Endothelial cell of umbilical vein (primary cell): Measurements from ENCODE around the gene EHMT1. TPM values are rescaled to one million over a fixed set of nuclear protein-coding genes. Genes with fewer than 3 reads are reported as not detected.

Experiments
- BruUV-seq: library from RNA; stranded (reverse); fragments of 400-500 nt; replicated peaks from 2 replicates; lab custom pipeline; 2021; lab: Mats Ljungman, UMichigan
- CTCF ChIA-PET: fragments of 300-600, 350-600 bp; sonication (Branson Sonifier 250); formaldehyde crosslinking; loops from one replicate; lab custom pipeline; 2021; ENCODE audit warnings: antibody characterized with exemption, inconsistent platforms; lab: Charles Lee
- POLR2A ChIA-PET: fragments of 300-600, 350-600 bp; sonication (Branson Sonifier 250); formaldehyde crosslinking; loops from one replicate; lab custom pipeline; 2021; ENCODE audit warnings: antibody characterized with exemption, inconsistent platforms; lab: Charles Lee
- DNase-seq: peaks from one replicate; pipeline ENCODE4 v3.0.0-alpha.2; 2011; ENCODE audit warnings: low read depth, low spot score
- FAIRE-seq: peaks from 2 replicates; lab custom pipeline; 2011; peaks lifted over from hg19 to GRCh38; lab: Jason Lieb, UNC
- H2AFZ ChIP-seq: 2 replicates; pipeline ENCODE4 v1.6.0; 2012; ENCODE audit warnings: low read depth, low read length, control low read depth, inconsistent platforms
- H3K27ac ChIP-seq: 2 replicates; pipeline ENCODE4 v1.5.1; 2011; ENCODE audit warnings: low read depth, mild to moderate bottlenecking, control low read depth, low read length, moderate library complexity; ENCODE audit not compliant: insufficient read depth
- H3K27me3 ChIP-seq, 2 experiments: 2 replicates each; pipeline versions ENCODE4 v1.6.0 to v1.6.1; 2011; ENCODE audit warnings: low read length in 2 of 2, mixed read lengths in 1 of 2; ENCODE audit not compliant: control insufficient read depth in 2 of 2, insufficient read depth in 2 of 2
- H3K36me3 ChIP-seq, 2 experiments: 2 replicates in 1 of 2; 3 replicates in 1 of 2; pipeline ENCODE4 v1.5.1; 2011; ENCODE audit warnings: low read length in 2 of 2, mild to moderate bottlenecking in 1 of 2, moderate library complexity in 1 of 2; ENCODE audit not compliant: control insufficient read depth in 2 of 2, insufficient read depth in 2 of 2; ENCODE audit errors: extremely low read depth in 1 of 2
- H3K4me1 ChIP-seq: 3 replicates; pipeline ENCODE4 v1.5.1; 2011; ENCODE audit warnings: mild to moderate bottlenecking, low read length; ENCODE audit not compliant: control insufficient read depth, insufficient read depth; ENCODE audit errors: extremely low read depth
- H3K4me2 ChIP-seq: 2 replicates; pipeline ENCODE4 v1.6.1; 2011; ENCODE audit warnings: low read length, control low read depth, mixed read lengths; ENCODE audit not compliant: insufficient read depth
- H3K4me3 ChIP-seq, 3 experiments: fragments of 200-600 bp in 1 of 3; sonication (generic), shearing (Covaris generic) in 1 of 3; replicated peaks in 1 of 3; 2 replicates each; pipeline ENCODE4 v1.5.1; 2011 to 2016; ENCODE audit warnings: control low read depth in 3 of 3, low read length in 3 of 3, mild to moderate bottlenecking in 2 of 3, inconsistent platforms in 1 of 3, low read depth in 1 of 3, moderate library complexity in 1 of 3; ENCODE audit not compliant: insufficient read depth in 1 of 3
- H3K79me2 ChIP-seq: 2 replicates; pipeline ENCODE4 v1.6.0; 2012; ENCODE audit warnings: low read length, inconsistent platforms; ENCODE audit not compliant: control insufficient read depth, insufficient read depth
- H3K9ac ChIP-seq: replicated peaks from 2 replicates; pipeline ENCODE3; 2011; ENCODE audit warnings: low read length, control low read depth; ENCODE audit not compliant: insufficient read depth; ENCODE audit errors: extremely low read depth
- H3K9me1 ChIP-seq: replicated peaks from 3 replicates; pipeline ENCODE4 v1.6.0; 2011; ENCODE audit warnings: mild to moderate bottlenecking, low read length; ENCODE audit not compliant: control insufficient read depth, insufficient read depth; ENCODE audit errors: extremely low read depth
- H3K9me3 ChIP-seq: replicated peaks from 2 replicates; pipeline ENCODE4 v1.5.1; 2012; ENCODE audit warnings: low read length, inconsistent platforms; ENCODE audit not compliant: control insufficient read depth, insufficient read depth
- H4K20me1 ChIP-seq: replicated peaks from 2 replicates; pipeline ENCODE3; 2011; ENCODE audit warnings: mild to moderate bottlenecking, low read length; ENCODE audit not compliant: control insufficient read depth, insufficient read depth; ENCODE audit errors: extremely low read depth
- EZH2 ChIP-seq: IDR thresholded peaks from 2 replicates; pipeline ENCODE4 v1.6.1; 2012; ENCODE audit warnings: borderline replicate concordance, low read depth, mild to moderate bottlenecking, moderate library complexity, low read length, inconsistent platforms; ENCODE audit not compliant: severe bottlenecking
- FOS ChIP-seq: IDR thresholded peaks from 2 replicates; pipeline ENCODE4 v1.6.1; 2011; ENCODE audit warnings: mild to moderate bottlenecking, low read length, moderate library complexity, borderline replicate concordance; ENCODE audit not compliant: insufficient read depth
- GATA2 ChIP-seq: IDR thresholded peaks from 2 replicates; pipeline ENCODE4 v1.7.0; 2011; ENCODE audit warnings: low read depth, mild to moderate bottlenecking, moderate library complexity, mixed read lengths, low read length; ENCODE audit not compliant: insufficient read length, insufficient read depth
- JUN ChIP-seq: IDR thresholded peaks from 2 replicates; pipeline ENCODE4 v1.6.1; 2011; ENCODE audit warnings: borderline replicate concordance, low read depth; ENCODE audit not compliant: insufficient read length, insufficient read depth
- MAX ChIP-seq: IDR thresholded peaks from 2 replicates; pipeline ENCODE4 v1.6.1; 2011; ENCODE audit not compliant: insufficient read depth, insufficient read length
- MYC ChIP-seq: IDR thresholded peaks from one replicate; pipeline ENCODE4 v1.6.1; 2011; ENCODE audit warnings: mild to moderate bottlenecking, low read depth, low read length
- POLR2A ChIP-seq: IDR thresholded peaks from 2 replicates; pipeline ENCODE4 v1.6.1; 2012; ENCODE audit warnings: low read depth, mild to moderate bottlenecking, control low read depth, low read length
- POLR2AphosphoS5 ChIP-seq: IDR thresholded peaks from 2 replicates; pipeline ENCODE4 v1.6.1; 2012; ENCODE audit warnings: low read depth, mild to moderate bottlenecking, control low read depth, low read length, moderate library complexity; ENCODE audit not compliant: insufficient read depth
- dilution Hi-C: fragments of 300-500 bp; cut with MboI; formaldehyde crosslinking; loops from one replicate; pipeline ENCODE4 v1.15.0; 2019; ENCODE audit warnings: low sequenced_read_pairs; ENCODE audit not compliant: extremely low pct_ligation_motif_present
- intact Hi-C: fragments of 100-400 bp; cut with micrococcal nuclease; formaldehyde crosslinking; loops from one replicate; pipeline ENCODE4 v1.10.0; 2022
- polyA plus RNA-seq, 4 experiments: library from polyadenylated mRNA; depleted of rRNA in 3 of 4; stranded (reverse) in 3 of 4; unstranded in 1 of 4; fragments of >200 nt; gene quantifications; 2 replicates each; pipeline versions ENCODE4 v1.2.1 to v1.2.3, GENCODE V29; 2011 to 2012; ENCODE audit warnings: missing spikeins in 1 of 4
- total RNA-seq: library from RNA; stranded (reverse); gene quantifications from 2 replicates; pipeline ENCODE4 v1.2.3, GENCODE V29; 2021
- TF ChIP-seq, protein P1 (sequence below), 2 donors: IDR thresholded peaks; 1 replicate in 1 of 2; 2 replicates in 1 of 2; pipeline ENCODE4 v1.5.1; 2011; ENCODE audit warnings: low read length in 2 of 2, mild to moderate bottlenecking in 2 of 2, moderate library complexity in 2 of 2, control low read depth in 1 of 2, inconsistent platforms in 1 of 2, low read depth in 1 of 2; ENCODE audit not compliant: insufficient read depth in 1 of 2; ENCODE audit errors: extremely low read depth in 1 of 2

EHMT1 gene
- total and polyA plus RNA-seq, 2 donors (not counting 3 experiments of a cell fraction or from before 2014, with no cell fraction given), result 48.2 to 104 TPM

DNA sequence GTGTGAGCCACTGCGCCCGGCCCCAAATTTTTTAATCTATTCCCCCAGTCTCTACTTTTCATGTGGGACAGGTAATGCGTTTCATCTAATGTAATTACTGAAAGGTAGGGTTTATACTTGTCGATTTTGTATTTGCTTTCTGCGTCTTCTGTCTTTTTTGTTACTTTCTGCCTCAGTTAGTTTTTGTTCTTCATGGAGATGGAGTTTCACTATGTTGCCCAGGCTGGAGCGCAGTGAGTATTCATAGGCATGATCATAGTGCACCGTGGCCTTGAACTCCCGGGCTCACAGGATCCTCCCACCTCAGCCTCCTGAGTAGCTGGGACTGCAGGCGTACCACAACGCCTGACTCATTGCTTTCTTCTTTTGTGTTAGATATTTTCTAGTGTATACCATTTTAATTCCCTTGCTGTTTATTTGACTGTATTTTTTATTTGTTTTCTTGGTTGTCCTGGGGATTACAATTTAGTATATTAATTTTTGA is 23.4 kb downstream of the EHMT1 start:
- Histone ChIP-seq H3K4me3 (no peak overlapping the region), H3K9me1 (no peaks in the 10 kb centered on the region), H3K27ac (no peak overlapping the region), H3K4me2 (no peak overlapping the region), H3K79me2 (peaks cover 90% of the 10 kb centered on the region), H2AFZ (no peak overlapping the region), H3K27me3 (no peaks in the 10 kb centered on the region), H3K4me1 (no peaks in the 10 kb centered on the region), H3K36me3 (peaks cover 0 to 8% of the 10 kb centered on the region in 2 experiments), H3K9ac (no peak overlapping the region), H3K9me3 (no peaks in the 10 kb centered on the region), H4K20me1 (no peaks in the 10 kb centered on the region)
- FAIRE-seq (no peak), DNase-seq (no peak)
- ChIA-PET CTCF (interaction anchor here (0.9 kb wide), 1 partner anchor 12 kb away, joined by 3 read pairs; no protein-coding TSS in a partner anchor), POLR2A (no interaction called here)
- no TSS peak for BruUV-seq
- dilution Hi-C loops (no loop called here), intact Hi-C loops (no loop called here)
- TF ChIP-seq FOS (no peak), JUN (no peak), EZH2 (no peak), POLR2AphosphoS5 (no peak), MYC (no peak), POLR2A (no peak), MAX (no peak), GATA2 (no peak)
- TF ChIP-seq, protein P1, sequence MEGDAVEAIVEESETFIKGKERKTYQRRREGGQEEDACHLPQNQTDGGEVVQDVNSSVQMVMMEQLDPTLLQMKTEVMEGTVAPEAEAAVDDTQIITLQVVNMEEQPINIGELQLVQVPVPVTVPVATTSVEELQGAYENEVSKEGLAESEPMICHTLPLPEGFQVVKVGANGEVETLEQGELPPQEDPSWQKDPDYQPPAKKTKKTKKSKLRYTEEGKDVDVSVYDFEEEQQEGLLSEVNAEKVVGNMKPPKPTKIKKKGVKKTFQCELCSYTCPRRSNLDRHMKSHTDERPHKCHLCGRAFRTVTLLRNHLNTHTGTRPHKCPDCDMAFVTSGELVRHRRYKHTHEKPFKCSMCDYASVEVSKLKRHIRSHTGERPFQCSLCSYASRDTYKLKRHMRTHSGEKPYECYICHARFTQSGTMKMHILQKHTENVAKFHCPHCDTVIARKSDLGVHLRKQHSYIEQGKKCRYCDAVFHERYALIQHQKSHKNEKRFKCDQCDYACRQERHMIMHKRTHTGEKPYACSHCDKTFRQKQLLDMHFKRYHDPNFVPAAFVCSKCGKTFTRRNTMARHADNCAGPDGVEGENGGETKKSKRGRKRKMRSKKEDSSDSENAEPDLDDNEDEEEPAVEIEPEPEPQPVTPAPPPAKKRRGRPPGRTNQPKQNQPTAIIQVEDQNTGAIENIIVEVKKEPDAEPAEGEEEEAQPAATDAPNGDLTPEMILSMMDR (IDR thresholded peaks at IDR 0.05; ENCODE audit: extremely low read depth in 1 of 2, insufficient read depth in 1 of 2, low read depth in 1 of 2, low read length in 2 of 2), result no peak
